ENCODE measurements around the gene SEC14L6.

GRCh38 chr22:30508216-30508615, 38.3 kb downstream of the SEC14L6 start:
- no peak for TF ChIP-seq CTCF (IDR thresholded peaks at IDR 0.05)
- no peak for TF ChIP-seq ZFX (IDR thresholded peaks at IDR 0.05; ENCODE audit: borderline replicate concordance)

All from 22Rv1 (cell line).